ENCODE data around the gene ACOT7. TPM values are rescaled to one million over a fixed set of nuclear protein-coding genes. Genes with fewer than 3 reads are reported as not detected.
"Not testable (repeated sequence)": the region's sequence is repeated elsewhere in the genome, so short reads cannot be mapped to it uniquely, and the experiment has no call there.

Gene ACOT7
- total RNA-seq, 1 donor from 2014 or later: 13.8 TPM

DNA sequence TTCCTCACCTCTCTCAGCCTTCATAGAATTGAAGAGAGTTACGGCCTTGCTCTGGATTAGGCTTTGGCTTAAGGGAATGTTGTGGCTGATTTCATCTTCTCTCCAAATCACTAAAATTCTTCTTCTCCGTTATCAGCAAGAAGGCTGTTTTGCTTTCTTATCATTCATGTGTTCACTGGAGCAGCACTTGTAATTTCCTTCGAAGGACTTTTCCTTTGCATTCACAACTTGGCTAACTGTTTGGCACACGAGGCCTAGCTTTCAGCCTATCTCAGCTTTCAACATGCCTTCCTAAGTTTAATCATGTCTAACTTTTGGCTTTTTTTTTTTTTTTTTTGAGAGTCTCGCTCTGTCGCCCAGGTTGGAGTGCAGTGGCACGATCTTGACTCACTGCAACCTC lies 21.3 kb downstream of the ACOT7 start:
- DNase-seq (ENCODE audit: low spot score); intact Hi-C loops (cut with DNase I): not testable (repeated sequence)

DNA sequence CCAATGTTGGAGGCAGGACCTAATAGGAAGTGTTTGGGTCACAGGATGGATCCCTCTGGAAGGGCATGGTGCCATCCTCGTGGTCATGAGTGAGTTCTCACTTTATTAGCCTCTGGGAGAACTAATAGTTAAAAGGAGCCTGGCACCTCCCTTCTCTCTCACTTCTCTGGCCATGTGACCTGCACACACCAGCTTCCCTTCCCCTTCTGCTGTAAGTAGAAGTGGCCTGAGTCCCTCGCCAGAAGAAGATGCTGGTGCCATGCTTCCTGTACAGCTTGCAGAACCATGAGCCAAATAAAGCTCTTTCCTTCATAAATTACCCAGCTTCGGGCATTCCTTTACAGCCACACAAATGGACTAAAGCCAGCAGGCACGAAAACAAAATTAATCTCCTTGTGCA lies 23.6 kb downstream of the ACOT7 start:
- intact Hi-C loops (cut with DNase I): no loop called here
- DNase-seq (ENCODE audit: low spot score): no peak

- no peak for DNase-seq (ENCODE audit: low spot score)
- intact Hi-C loops (cut with DNase I): no loop called here
Observed at GRCh38 chr1:6367381-6368012, 26.1 kb downstream of the ACOT7 start.

DNA sequence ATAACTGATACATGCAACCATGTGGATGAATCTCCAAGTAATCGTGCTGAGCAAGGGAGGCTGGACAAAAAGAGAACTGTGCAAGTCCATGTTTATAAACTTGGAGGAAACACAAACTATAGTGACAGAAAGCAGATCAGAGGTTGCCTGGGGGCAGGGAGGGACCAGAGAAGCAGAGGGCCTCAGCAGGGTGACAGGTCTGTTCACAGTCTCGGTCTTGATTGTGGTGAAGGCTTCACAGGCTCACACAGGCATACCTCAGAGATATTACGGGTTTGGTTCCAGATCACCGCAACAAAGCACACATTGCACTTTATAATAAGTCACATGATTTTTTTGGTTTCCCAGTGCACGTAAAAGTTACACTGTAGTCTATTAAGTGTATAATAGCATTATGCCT lies 28.5 kb downstream of the ACOT7 start:
- intact Hi-C loops (cut with DNase I): loop anchor here (2.0 kb wide), 1 partner anchor 32 kb away; no protein-coding TSS in a partner anchor
- no peak for DNase-seq (ENCODE audit: low spot score)

DNA sequence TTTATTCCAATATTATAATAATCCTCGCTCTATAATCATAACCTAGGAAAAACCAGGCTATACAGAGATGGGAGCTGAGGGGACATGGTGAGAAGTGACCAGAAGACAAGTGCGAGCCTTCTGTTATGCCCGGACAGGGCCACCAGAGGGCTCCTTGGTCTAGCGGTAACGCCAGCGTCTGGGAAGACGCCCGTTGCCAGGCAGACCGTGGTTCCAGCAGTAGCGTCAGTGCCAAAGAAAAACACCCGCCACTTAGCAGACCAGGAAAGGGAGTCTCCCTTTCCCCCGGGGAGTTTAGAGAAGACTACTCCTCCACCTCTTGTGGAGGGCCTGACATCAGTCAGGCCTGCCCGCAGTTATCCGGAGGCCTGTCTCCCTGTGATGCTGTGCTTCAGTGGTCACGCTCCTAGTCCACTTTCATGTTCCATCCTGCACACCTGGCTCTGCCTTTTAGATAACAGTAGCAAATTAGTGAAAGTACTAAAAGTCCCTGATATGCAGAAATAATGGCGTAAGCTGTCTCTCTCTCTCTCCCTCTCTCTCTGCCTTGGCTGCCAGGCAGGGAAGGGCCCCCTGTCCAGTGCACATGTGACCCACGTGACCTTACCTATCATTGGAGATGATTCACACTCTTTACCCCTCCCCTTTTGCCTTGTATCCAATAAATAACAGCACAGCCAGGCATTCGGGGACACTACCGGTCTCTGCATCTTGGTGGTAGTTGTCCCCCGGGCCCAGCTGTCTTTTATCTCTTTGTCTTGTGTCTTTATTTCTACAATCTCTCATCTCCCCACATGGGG lies 30.3 kb downstream of the ACOT7 start:
- intact Hi-C loops (cut with DNase I): loop anchor here (2.0 to 5.0 kb wide), 2 partner anchors 42 to 74 kb away; no protein-coding TSS in a partner anchor
- peak; percentile 79 for DNase-seq (ENCODE audit: low spot score)

DNA sequence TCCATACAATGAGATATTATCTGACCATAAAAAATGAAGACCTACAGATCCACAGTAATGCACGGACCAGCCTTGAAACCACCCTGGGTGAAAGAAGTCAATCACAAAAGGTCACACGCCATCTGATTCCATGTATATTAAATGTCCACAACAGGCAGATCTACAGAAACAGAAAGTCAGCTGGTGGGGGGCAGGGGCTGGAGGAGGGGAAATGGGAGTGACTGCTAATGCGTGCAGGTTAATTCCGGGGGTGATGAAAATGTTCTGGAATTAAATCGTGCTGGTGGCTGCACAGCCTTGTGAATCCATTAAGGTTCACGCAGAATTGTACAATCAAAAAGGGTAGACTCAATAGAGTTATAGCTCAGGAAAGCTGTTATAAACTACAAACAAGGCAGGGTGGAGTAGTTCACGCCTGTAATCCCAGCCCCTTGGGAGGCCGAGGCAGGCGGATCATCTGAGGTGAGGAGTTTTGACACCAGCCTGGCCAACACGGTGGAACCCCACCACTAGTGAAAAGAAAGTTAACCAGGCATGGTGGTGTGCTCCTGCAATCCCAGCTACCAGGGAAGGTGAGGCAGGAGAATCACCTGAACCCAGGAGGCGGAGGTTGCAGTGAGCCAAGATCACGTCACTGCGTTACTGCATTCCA lies 32.3 kb downstream of the ACOT7 start:
- no peak for DNase-seq (ENCODE audit: low spot score)
- intact Hi-C loops (cut with DNase I): loop anchor here (5.0 kb wide), 1 partner anchor 76 kb away; no protein-coding TSS in a partner anchor

GRCh38 chr1:6360517-6361070 lies 33.0 kb downstream of the ACOT7 start:
- intact Hi-C loops (cut with DNase I): loop anchor here (5.0 kb wide), 1 partner anchor 77 kb away; no protein-coding TSS in a partner anchor
- DNase-seq (ENCODE audit: low spot score): no peak

DNA sequence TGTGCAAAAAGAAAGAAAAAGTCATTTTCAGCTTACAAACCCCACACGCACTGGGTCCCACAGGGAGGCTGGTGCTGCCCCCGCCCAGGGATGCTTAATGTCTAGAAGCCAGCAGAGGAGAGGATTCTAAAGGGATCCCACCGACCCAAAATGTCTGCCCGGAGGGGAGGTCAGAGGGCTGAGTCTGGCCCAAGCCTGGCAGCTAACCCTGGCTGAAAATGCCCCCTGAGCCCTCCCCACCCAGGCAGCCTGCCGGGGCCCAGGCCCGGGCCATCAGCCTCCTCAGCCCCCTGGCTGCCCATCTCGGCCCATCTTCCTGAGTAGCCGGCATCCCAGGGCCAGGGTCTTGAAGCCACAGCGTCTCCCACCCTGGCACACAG lies 33.5 kb downstream of the ACOT7 start:
- intact Hi-C loops (cut with DNase I): loop anchor here (5.0 kb wide), 1 partner anchor 77 kb away; no protein-coding TSS in a partner anchor
- DNase-seq (ENCODE audit: low spot score): no peak

DNA sequence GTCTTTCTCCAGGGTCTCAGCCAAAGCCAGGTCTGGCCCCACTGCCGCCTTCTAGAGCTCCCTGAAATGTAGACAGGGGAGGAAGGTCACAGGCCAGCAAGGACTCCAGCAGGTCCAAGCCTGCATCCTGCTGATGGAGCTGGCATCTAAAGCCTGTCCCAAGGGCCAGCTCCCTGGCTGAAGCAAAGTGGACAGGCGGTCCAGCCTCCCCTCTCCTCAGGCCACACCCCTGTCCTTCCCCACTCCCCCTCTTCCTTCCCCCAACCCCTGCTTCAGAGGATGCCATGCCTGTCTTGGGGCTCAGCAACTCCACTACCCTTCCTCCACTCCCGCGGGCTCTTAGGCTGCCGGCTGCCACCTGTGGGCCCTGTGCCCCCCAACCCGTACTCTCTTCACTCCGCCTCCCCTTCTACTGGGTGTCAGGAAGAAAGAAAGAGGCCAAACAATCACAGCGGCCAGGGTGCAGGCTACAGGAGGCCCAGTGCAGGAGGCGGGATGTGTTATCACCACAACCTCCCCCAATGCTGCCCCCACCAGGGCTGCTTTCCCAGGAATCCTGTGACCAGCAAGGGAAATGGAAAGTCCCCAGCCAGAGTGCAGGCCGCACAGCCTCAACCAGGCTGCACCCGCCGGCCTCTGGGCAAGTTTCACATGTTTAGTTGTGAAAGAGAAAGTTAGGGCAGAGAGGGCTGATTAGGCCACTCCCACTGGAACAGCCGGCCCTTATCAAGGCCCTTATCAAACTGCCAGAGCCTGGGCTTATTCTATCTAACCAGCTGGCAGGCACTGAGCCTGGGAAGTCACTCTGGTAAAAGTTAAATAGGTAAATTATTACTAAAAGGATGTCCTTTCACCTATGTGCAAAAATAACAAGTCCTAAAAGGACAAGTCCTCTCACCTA lies 34.1 kb downstream of the ACOT7 start:
- peak; percentile 83 for DNase-seq (ENCODE audit: low spot score)
- intact Hi-C loops (cut with DNase I): loop anchor here (5.0 kb wide), 2 partner anchors 33 to 78 kb away; partner anchors contain the start of gene ACOT7

DNA sequence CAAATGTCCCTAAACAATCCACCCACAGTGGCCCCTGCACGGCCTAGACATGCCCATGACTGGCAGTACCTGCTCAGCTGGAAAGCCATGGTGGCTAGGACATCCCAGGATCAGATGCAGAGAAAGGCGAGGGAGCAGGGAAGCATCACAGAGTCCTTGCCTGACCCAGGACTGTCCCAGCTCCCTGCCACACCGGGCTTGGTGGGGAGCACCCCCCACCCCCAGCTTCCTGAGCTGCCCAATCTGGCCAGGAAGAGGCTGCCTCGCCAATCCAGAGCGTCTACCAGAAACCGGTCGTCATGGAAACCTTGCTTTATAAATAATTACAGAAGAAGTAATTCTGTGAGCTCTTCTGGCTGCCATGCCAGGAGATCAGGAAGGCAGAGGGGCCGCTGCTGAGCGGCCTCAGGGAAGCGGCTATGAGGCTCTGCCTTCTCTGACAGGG lies 34.8 kb downstream of the ACOT7 start:
- DNase-seq (ENCODE audit: low spot score): no peak
- intact Hi-C loops (cut with DNase I): loop anchor here (5.0 kb wide), 1 partner anchor 34 kb away; the partner anchor contains the start of gene ACOT7

- intact Hi-C loops (cut with DNase I): loop anchor here (5.0 kb wide), 1 partner anchor 34 kb away; the partner anchor contains the start of gene ACOT7
- no peak for DNase-seq (ENCODE audit: low spot score)
Observed at GRCh38 chr1:6358144-6358624, 35.4 kb downstream of the ACOT7 start.

DNA sequence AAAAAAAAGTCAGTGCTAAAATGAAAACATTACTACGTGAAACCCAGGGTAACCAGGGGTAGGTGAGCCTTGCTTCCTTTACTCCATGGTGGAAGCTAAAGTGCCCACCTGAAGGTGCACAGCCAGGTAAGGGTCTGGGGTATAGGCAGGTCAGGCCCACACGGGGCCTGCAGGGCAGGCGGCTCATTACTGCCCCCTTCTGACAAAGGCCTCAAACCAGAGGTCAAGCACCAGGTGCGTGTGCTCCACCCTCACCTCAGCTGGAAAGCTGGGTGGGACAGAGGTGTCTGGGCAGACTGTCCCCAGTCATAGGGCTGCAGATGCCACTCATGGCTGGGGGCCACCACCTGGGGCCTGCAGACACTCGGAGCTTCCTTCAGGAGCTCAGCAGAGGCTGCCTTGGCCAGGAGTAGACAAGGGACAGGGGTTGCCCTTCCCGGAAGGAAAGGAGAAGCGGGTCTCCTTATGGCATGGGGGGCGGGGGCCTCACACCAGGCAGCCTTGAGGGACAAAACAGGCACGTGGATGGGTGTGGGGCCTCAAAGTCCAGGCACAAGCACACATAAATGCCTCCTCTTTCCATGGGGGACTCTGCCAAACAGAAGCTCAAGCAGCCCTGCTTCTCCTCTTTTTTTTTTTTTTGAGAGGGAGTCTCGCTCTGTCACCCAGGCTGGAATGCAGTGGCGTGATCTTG lies 36.2 kb downstream of the ACOT7 start:
- DNase-seq (ENCODE audit: low spot score): no peak
- intact Hi-C loops (cut with DNase I): loop anchor here (5.0 kb wide), 1 partner anchor 35 kb away; the partner anchor contains the start of gene ACOT7

DNA sequence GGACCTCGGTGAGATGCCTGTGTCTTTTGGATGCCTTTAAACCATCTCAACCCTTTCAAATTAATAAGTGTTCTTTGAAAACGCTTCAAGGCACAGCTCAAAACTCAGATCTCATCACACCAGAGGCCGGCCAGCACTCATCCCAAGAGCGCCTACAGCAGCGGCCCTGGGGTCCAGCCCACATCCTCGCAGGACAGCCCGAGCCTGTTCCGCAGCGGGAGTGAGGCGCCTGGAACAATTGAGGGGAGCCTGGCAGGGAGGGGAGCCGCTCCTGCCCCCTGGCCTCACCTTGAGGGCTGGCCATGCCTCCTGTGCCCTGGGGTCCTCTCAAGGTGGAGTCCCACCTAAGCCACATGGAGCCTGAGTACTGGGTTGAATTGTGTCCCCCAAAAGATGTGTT lies 37.9 kb downstream of the ACOT7 start:
- no peak for DNase-seq (ENCODE audit: low spot score)
- intact Hi-C loops (cut with DNase I): loop anchor here (5.0 kb wide), 1 partner anchor 37 kb away; the partner anchor contains the start of gene ACOT7

DNA sequence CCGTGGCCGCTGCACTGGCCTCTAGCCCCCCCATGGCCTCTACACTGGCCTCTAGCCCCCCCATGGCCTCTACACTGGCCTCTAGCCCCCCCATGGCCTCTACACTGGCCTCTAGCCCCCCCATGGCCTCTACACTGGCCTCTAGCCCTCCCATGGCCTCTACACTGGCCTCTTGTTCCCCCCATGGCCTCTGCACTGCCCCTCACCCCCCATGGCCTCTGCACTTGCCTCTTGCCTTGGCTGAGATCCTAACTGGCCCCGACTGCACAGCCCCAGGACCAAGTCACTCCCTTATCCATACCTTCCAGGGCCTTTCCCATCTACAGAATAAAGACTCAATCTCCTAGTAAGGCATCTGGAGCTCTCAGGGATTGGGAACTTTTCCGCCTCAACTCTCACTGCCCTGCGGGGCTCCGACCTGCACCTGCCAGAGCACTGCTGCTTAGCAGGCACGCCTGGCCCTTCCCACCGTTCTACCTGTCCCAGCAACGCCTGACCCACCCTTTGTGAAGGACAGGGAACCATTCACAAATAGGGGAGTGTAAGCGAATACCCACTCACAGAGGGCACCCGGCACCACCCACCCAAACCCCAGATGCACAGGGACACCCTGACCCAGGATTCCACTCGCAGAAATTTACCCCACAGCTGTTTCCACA lies 38.8 kb downstream of the ACOT7 start:
- no peak for DNase-seq (ENCODE audit: low spot score)
- intact Hi-C loops (cut with DNase I): loop anchor here (5.0 kb wide), 1 partner anchor 38 kb away; the partner anchor contains the start of gene ACOT7

- DNase-seq (ENCODE audit: low spot score): peak; percentile 81
- intact Hi-C loops (cut with DNase I): no loop called here
Observed at GRCh38 chr1:6353955-6354658, 39.5 kb downstream of the ACOT7 start.

DNA sequence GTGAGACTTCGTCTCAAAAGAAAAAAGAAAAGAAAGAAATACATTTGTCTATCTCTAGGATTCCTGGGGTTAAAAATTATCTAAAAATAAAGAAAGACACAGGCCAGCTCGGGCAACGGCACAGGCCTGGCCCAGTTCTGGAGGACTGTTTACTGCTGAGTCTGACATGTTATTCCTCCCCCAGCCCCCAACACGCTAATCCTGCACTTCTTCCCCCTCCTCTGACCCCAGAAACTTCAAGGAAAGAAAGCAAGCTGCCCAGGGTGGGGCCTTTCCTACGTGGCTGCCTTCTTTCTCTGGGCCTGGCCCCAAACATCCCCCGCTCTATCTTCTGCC lies 40.0 kb downstream of the ACOT7 start:
- DNase-seq (ENCODE audit: low spot score): no peak
- intact Hi-C loops (cut with DNase I): no loop called here

- intact Hi-C loops (cut with DNase I): no loop called here
Observed at GRCh38 chr1:6352138-6352563, 41.4 kb downstream of the ACOT7 start.

More at GRCh38 chr1:6352138-6352563, 41.4 kb downstream of the ACOT7 start:
- DNase-seq (ENCODE audit: low spot score): no peak
